SJSA1 (cell line): ENCODE data around the gene URB2. TPM values are rescaled to one million over a fixed set of nuclear protein-coding genes. Genes with fewer than 3 reads are reported as not detected.

Source experiments
- DNase-seq, 2 experiments: peaks; one replicate each; pipeline ENCODE4 v3.0.0-alpha.2; 2015 to 2020; ENCODE audit warnings: low spot score in 2 of 2, low read depth in 1 of 2
- H3K27ac ChIP-seq: fragments of 250-450 bp; sonication (Bioruptor Pico); 2 replicates; pipeline ENCODE4 v1.5.1; 2020; ENCODE audit warnings: mild to moderate bottlenecking, moderate library complexity
- H3K27me3 ChIP-seq: fragments of 250-450 bp; sonication (Bioruptor Pico); replicated peaks from 2 replicates; pipeline ENCODE4 v1.5.1; 2020; ENCODE audit warnings: mild to moderate bottlenecking, moderate library complexity
- H3K36me3 ChIP-seq: fragments of 250-450 bp; sonication (Bioruptor Pico); 2 replicates; pipeline ENCODE4 v1.5.1; 2020; ENCODE audit warnings: mild to moderate bottlenecking
- H3K4me1 ChIP-seq: fragments of 250-450 bp; sonication (Bioruptor Pico); replicated peaks from 2 replicates; pipeline ENCODE4 v1.6.1; 2021; ENCODE audit warnings: mild to moderate bottlenecking
- H3K4me3 ChIP-seq: fragments of 250-450 bp; sonication (Bioruptor Pico); 2 replicates; pipeline ENCODE4 v1.5.1; 2020; ENCODE audit warnings: mild to moderate bottlenecking
- H3K9me3 ChIP-seq: fragments of 250-450 bp; sonication (Bioruptor Pico); replicated peaks from 2 replicates; pipeline ENCODE4 v1.5.1; 2020; ENCODE audit warnings: mild to moderate bottlenecking
- total RNA-seq: library from RNA; depleted of rRNA; stranded (reverse); fragments of >200 nt; shearing (Covaris generic); gene quantifications from 2 replicates; pipeline ENCODE4 v1.2.3, GENCODE V29; 2014

URB2 gene
- total RNA-seq, 1 experiment from 2014 or later, result 15.2 TPM

GRCh38 chr1:229597877-229598276 lies 28.2 kb upstream of the URB2 start:
- Histone ChIP-seq H3K36me3 (peaks cover 59% of the 10 kb centered on the region), H3K27me3 (no peaks in the 10 kb centered on the region), H3K9me3 (no peaks in the 10 kb centered on the region), H3K27ac (peak overlapping the region; percentile 74), H3K4me1 (peaks cover 28% of the 10 kb centered on the region), H3K4me3 (no peak overlapping the region)
- no peak for DNase-seq

GRCh38 chr1:229599218-229599954 lies 26.7 kb upstream of the URB2 start:
- no peaks in the 10 kb centered on the region for H3K27me3 ChIP-seq
- no peak for DNase-seq
- peaks cover 63% of the 10 kb centered on the region for H3K36me3 ChIP-seq
- no peak overlapping the region for H3K4me3 ChIP-seq
- H3K4me1 ChIP-seq, result peaks cover 28% of the 10 kb centered on the region
- no peaks in the 10 kb centered on the region for H3K9me3 ChIP-seq
- H3K27ac ChIP-seq, result no peak overlapping the region

- Histone ChIP-seq H3K27ac (no peak overlapping the region), H3K27me3 (no peaks in the 10 kb centered on the region), H3K9me3 (no peaks in the 10 kb centered on the region), H3K36me3 (peaks cover 57% of the 10 kb centered on the region), H3K4me3 (no peak overlapping the region), H3K4me1 (peaks cover 28% of the 10 kb centered on the region)
- DNase-seq, result no peak
Measured at GRCh38 chr1:229600229-229600628, 25.8 kb upstream of the URB2 start.

GRCh38 chr1:229603371-229604005 lies 22.6 kb upstream of the URB2 start:
- no peak for DNase-seq
- H3K36me3 ChIP-seq, result peaks cover 80% of the 10 kb centered on the region
- no peaks in the 10 kb centered on the region for H3K4me1 ChIP-seq
- no peak overlapping the region for H3K4me3 ChIP-seq
- H3K27ac ChIP-seq, result no peak overlapping the region
- H3K27me3 ChIP-seq, result no peaks in the 10 kb centered on the region
- H3K9me3 ChIP-seq, result no peaks in the 10 kb centered on the region

- Histone ChIP-seq H3K36me3 (peaks cover 89% of the 10 kb centered on the region), H3K4me3 (no peak overlapping the region), H3K9me3 (no peaks in the 10 kb centered on the region), H3K27ac (no peak overlapping the region), H3K4me1 (no peaks in the 10 kb centered on the region), H3K27me3 (no peaks in the 10 kb centered on the region)
- no peak for DNase-seq
Measured at GRCh38 chr1:229607370-229607769, 18.7 kb upstream of the URB2 start.

- H3K27me3 ChIP-seq, result no peaks in the 10 kb centered on the region
- H3K9me3 ChIP-seq, result no peaks in the 10 kb centered on the region
- H3K27ac ChIP-seq, result no peak overlapping the region
- DNase-seq, result no peak
- no peaks in the 10 kb centered on the region for H3K4me1 ChIP-seq
- no peak overlapping the region for H3K4me3 ChIP-seq
- H3K36me3 ChIP-seq, result peaks cover 86% of the 10 kb centered on the region
Measured at GRCh38 chr1:229608590-229608989, 17.5 kb upstream of the URB2 start.

- no peaks in the 10 kb centered on the region for H3K9me3 ChIP-seq
- H3K27me3 ChIP-seq, result no peaks in the 10 kb centered on the region
- DNase-seq, result no peak
- peaks cover 51% of the 10 kb centered on the region for H3K36me3 ChIP-seq
- H3K4me3 ChIP-seq, result no peak overlapping the region
- H3K4me1 ChIP-seq, result no peaks in the 10 kb centered on the region
- no peak overlapping the region for H3K27ac ChIP-seq
Measured at GRCh38 chr1:229613938-229614337, 12.1 kb upstream of the URB2 start.

GRCh38 chr1:229614701-229615100 lies 11.3 kb upstream of the URB2 start:
- no peaks in the 10 kb centered on the region for H3K9me3 ChIP-seq

GRCh38 chr1:229617351-229618100 lies 8.5 kb upstream of the URB2 start:
- Histone ChIP-seq H3K9me3 (no peaks in the 10 kb centered on the region), H3K4me1 (0 out of 2 replicates have a peak, but pooled peaks cover 5% of the 10 kb centered on the region), H3K27ac (no peak overlapping the region), H3K27me3 (no peaks in the 10 kb centered on the region), H3K4me3 (no peak overlapping the region), H3K36me3 (peaks cover 15% of the 10 kb centered on the region)
- no peak for DNase-seq

More at GRCh38 chr1:229614701-229615100, 11.3 kb upstream of the URB2 start:
- no peak for DNase-seq
- H3K27ac ChIP-seq, result no peak overlapping the region
- no peak overlapping the region for H3K4me3 ChIP-seq
- H3K4me1 ChIP-seq, result no peaks in the 10 kb centered on the region
- H3K27me3 ChIP-seq, result no peaks in the 10 kb centered on the region
- H3K36me3 ChIP-seq, result peaks cover 43% of the 10 kb centered on the region

GRCh38 chr1:229619002-229619401 lies 7.0 kb upstream of the URB2 start:
- DNase-seq, result no peak

GRCh38 chr1:229619614-229620013 lies 6.4 kb upstream of the URB2 start:
- Histone ChIP-seq H3K4me1 (peaks cover 9% of the 10 kb centered on the region), H3K4me3 (no peak overlapping the region), H3K9me3 (no peaks in the 10 kb centered on the region), H3K27ac (no peak overlapping the region), H3K36me3 (0 out of 2 replicates have a peak, but pooled peaks cover 3% of the 10 kb centered on the region), H3K27me3 (no peaks in the 10 kb centered on the region)
- DNase-seq, result no peak

More at GRCh38 chr1:229619002-229619401, 7.0 kb upstream of the URB2 start:
- Histone ChIP-seq H3K4me3 (no peak overlapping the region), H3K9me3 (no peaks in the 10 kb centered on the region), H3K36me3 (peaks cover 7% of the 10 kb centered on the region; the same call in 1 of the 2 replicates), H3K27ac (no peak overlapping the region), H3K27me3 (no peaks in the 10 kb centered on the region), H3K4me1 (0 out of 2 replicates have a peak, but pooled peaks cover 5% of the 10 kb centered on the region)

GRCh38 chr1:229620876-229621275 lies 5.2 kb upstream of the URB2 start:
- Histone ChIP-seq H3K36me3 (peaks cover 7% of the 10 kb centered on the region; the same call in 1 of the 2 replicates), H3K4me3 (no peak overlapping the region), H3K9me3 (no peaks in the 10 kb centered on the region), H3K4me1 (peaks cover 16% of the 10 kb centered on the region), H3K27me3 (no peaks in the 10 kb centered on the region), H3K27ac (no peak overlapping the region)
- no peak for DNase-seq

GRCh38 chr1:229621663-229622062 lies 4.4 kb upstream of the URB2 start:
- no peaks in the 10 kb centered on the region for H3K27me3 ChIP-seq
- H3K4me1 ChIP-seq, result peaks cover 16% of the 10 kb centered on the region
- H3K4me3 ChIP-seq, result no peak overlapping the region
- peaks cover 11% of the 10 kb centered on the region for H3K36me3 ChIP-seq
- H3K27ac ChIP-seq, result no peak overlapping the region
- peaks cover 3% of the 10 kb centered on the region; the same call in 1 of the 2 replicates for H3K9me3 ChIP-seq
- no peak for DNase-seq
